GM19372 (cell line): ENCODE data around the gene G2E3.
"Not testable (repeated sequence)": the region's sequence is repeated elsewhere in the genome, so short reads cannot be mapped to it uniquely, and the experiment has no call there.

Experiments
- ATAC-seq: cut with Tn5 transposase; IDR thresholded peaks from one replicate; pipeline ENCODE4 v1.9.1; 2021; ENCODE audit warnings: mild to moderate bottlenecking, low read depth, moderate library complexity; ENCODE audit not compliant: unreplicated experiment

G2E3 gene

GRCh38 chr14:30558675-30559555 is at the start of gene G2E3:
TSS of gene G2E3 (plus strand) at chr14:30559158. CDS start at chr14:30581080, 21,922 bp downstream.
- peak; percentile 98 for ATAC-seq

GRCh38 chr14:30517737-30518136 is 41.2 kb upstream of the G2E3 start:
- no peak for ATAC-seq

GRCh38 chr14:30518867-30519560 is 39.9 kb upstream of the G2E3 start:
- ATAC-seq = no peak

- ATAC-seq = no peak
Observed at GRCh38 chr14:30519961-30520360, 39.0 kb upstream of the G2E3 start.

- no peak for ATAC-seq
Observed at GRCh38 chr14:30520536-30520935, 38.4 kb upstream of the G2E3 start.

GRCh38 chr14:30521899-30522736 is 36.8 kb upstream of the G2E3 start:
- peak; percentile 75 for ATAC-seq

- ATAC-seq = no peak
Observed at GRCh38 chr14:30525833-30526232, 33.1 kb upstream of the G2E3 start.

GRCh38 chr14:30527196-30527595 is 31.8 kb upstream of the G2E3 start:
- no peak for ATAC-seq

- no peak for ATAC-seq
Observed at GRCh38 chr14:30528119-30528518, 30.8 kb upstream of the G2E3 start.

- no peak for ATAC-seq
Observed at GRCh38 chr14:30528778-30529642, 29.9 kb upstream of the G2E3 start.

- no peak for ATAC-seq
Observed at GRCh38 chr14:30532264-30532663, 26.7 kb upstream of the G2E3 start.

GRCh38 chr14:30533126-30533525 is 25.8 kb upstream of the G2E3 start:
- no peak for ATAC-seq

- ATAC-seq = no peak
Observed at GRCh38 chr14:30541318-30541717, 17.6 kb upstream of the G2E3 start.

GRCh38 chr14:30546735-30547134 is 12.2 kb upstream of the G2E3 start:
- ATAC-seq = not testable (repeated sequence)

GRCh38 chr14:30547388-30548048 is 11.4 kb upstream of the G2E3 start:
- no peak for ATAC-seq

- no peak for ATAC-seq
Observed at GRCh38 chr14:30550335-30550734, 8.6 kb upstream of the G2E3 start.

- no peak for ATAC-seq
Observed at GRCh38 chr14:30551460-30551859, 7.5 kb upstream of the G2E3 start.

GRCh38 chr14:30553311-30553989 is 5.5 kb upstream of the G2E3 start:
- no peak for ATAC-seq

- ATAC-seq = no peak
Observed at GRCh38 chr14:30558362-30558674, 640 bp upstream of the G2E3 start.
